SK-N-DZ (cell line): ENCODE measurements around the gene LRRC26. TPM values are rescaled to one million over a fixed set of nuclear protein-coding genes. Genes with fewer than 3 reads are reported as not detected.
A peak's percentile ranks its signal among the peaks of the same experiment; 100 is the strongest.

Experiments used
- DNase-seq: peaks from one replicate; pipeline ENCODE4 v3.0.0-alpha.2; 2015; ENCODE audit warnings: low spot score
- polyA plus RNA-seq, 2 experiments: library from polyadenylated mRNA; depleted of rRNA; stranded (reverse); fragments of >200 nt; gene quantifications; 2 replicates each; pipeline ENCODE4 v1.2.3, GENCODE V29; 2014

The LRRC26 gene
- polyA plus RNA-seq (2014; cell fraction: cytosol; rRNA removed), result 0.89 and 2.7 TPM in 2 replicates
- 0.16 and 1.7 TPM in 2 replicates for polyA plus RNA-seq (2014; cell fraction: nucleus; rRNA removed)

- DNase-seq, result no peak
These were observed at the start of gene LRRC26 for GRCh38 chr9:137169896-137170358. Gene LRRC26 (minus strand): TSS chr9:137170051. CDS start chr9:137169943, 108 bp downstream.

GRCh38 chr9:137218754-137219271, 49.0 kb upstream of the LRRC26 start:
- no peak for DNase-seq

GRCh38 chr9:137218212-137218753, 48.4 kb upstream of the LRRC26 start:
- DNase-seq, result no peak

- DNase-seq, result no peak
These were observed 47.7 kb upstream of the LRRC26 start for GRCh38 chr9:137217276-137218211.

- no peak for DNase-seq
These were observed 46.5 kb upstream of the LRRC26 start for GRCh38 chr9:137216188-137216965.

- DNase-seq, result no peak
These were observed 45.5 kb upstream of the LRRC26 start for GRCh38 chr9:137215196-137215986.

GRCh38 chr9:137214620-137215019, 44.8 kb upstream of the LRRC26 start:
- no peak for DNase-seq

GRCh38 chr9:137213160-137214060, 43.6 kb upstream of the LRRC26 start:
- DNase-seq, result no peak

GRCh38 chr9:137212520-137212919, 42.7 kb upstream of the LRRC26 start:
- no peak for DNase-seq

- DNase-seq, result no peak
These were observed 41.7 kb upstream of the LRRC26 start for GRCh38 chr9:137211532-137211931.

- DNase-seq, result no peak
These were observed 36.8 kb upstream of the LRRC26 start for GRCh38 chr9:137206602-137207001.

GRCh38 chr9:137205126-137206069, 35.5 kb upstream of the LRRC26 start, which contains the start of the genes NDOR1 and TMEM203:
Gene NDOR1 (plus strand): TSS chr9:137205700. CDS start chr9:137205778, 78 bp downstream.
Gene TMEM203 (minus strand): TSS chr9:137205648. CDS start chr9:137205414, 234 bp downstream.
- DNase-seq, result peak; percentile 83

- DNase-seq, result no peak
These were observed 34.9 kb upstream of the LRRC26 start for GRCh38 chr9:137204731-137205125.

GRCh38 chr9:137202966-137203365, 33.1 kb upstream of the LRRC26 start:
- no peak for DNase-seq

- DNase-seq, result no peak
These were observed 31.5 kb upstream of the LRRC26 start for GRCh38 chr9:137201205-137201868.

- peak; percentile 100 for DNase-seq
These were observed 30.7 kb upstream of the LRRC26 start, which contains the start of gene TPRN for GRCh38 chr9:137200311-137201204. Gene TPRN (minus strand): TSS chr9:137200741. CDS start chr9:137200711, 30 bp downstream.
